Body of pancreas (tissue), 4 donors: Measurements from ENCODE around the gene TPP2. TPM values are rescaled to one million over a fixed set of nuclear protein-coding genes. Genes with fewer than 3 reads are reported as not detected.

Source experiments
- ATAC-seq: fragments of 150-250 bp; one replicate; pipeline ENCODE4 v1.9.1; 2016
- DNase-seq, 4 donors: peaks; one replicate each; pipeline ENCODE4 v3.0.0-alpha.2; 2019
- H3K27ac ChIP-seq, 4 donors: fragments of 200-600 bp; sonication (generic); 1 replicate in 3 of 4; 2 replicates in 1 of 4; pipeline versions ENCODE4 v1.5.1 to v1.6.1; 2016 to 2019; ENCODE audit warnings: mild to moderate bottlenecking in 1 of 4, mixed read lengths in 1 of 4, moderate library complexity in 1 of 4
- H3K27me3 ChIP-seq, 2 donors: fragments of 200-600 bp; sonication (generic); one replicate each; pipeline ENCODE4 v1.6.0; 2016; ENCODE audit warnings: mild to moderate bottlenecking in 1 of 2
- H3K36me3 ChIP-seq, 2 donors: fragments of 200-600 bp; sonication (generic); replicated peaks in 1 of 2; 2 replicates each; pipeline ENCODE4 v1.5.1; 2016; ENCODE audit warnings: low read depth in 2 of 2; ENCODE audit not compliant: insufficient read depth in 1 of 2
- H3K4me1 ChIP-seq: fragments of 200-600 bp; sonication (generic); one replicate; pipeline ENCODE4 v1.6.0; 2016
- H3K4me3 ChIP-seq, 2 donors: fragments of 200-600 bp; sonication (generic); 1 replicate in 1 of 2; 2 replicates in 1 of 2; pipeline ENCODE4 v1.5.1; 2016 to 2019
- H3K9me3 ChIP-seq, 3 donors: fragments of 200-600 bp; sonication (generic); 1 replicate in 2 of 3; 2 replicates in 1 of 3; pipeline ENCODE4 v1.5.1; 2016
- POLR2A ChIP-seq, 3 donors: fragments of 450-650 bp; IDR thresholded peaks; one replicate each; pipeline ENCODE4 v1.6.1; 2016; ENCODE audit warnings: antibody characterized with exemption in 3 of 3, mild to moderate bottlenecking in 2 of 3
- WGBS, 2 donors: methylation state at CpG; one replicate each; pipeline ENCODE4 v1.1.5; 2017; 5-methylcytosine and 5-hydroxymethylcytosine counted together
- intact Hi-C: fragments of 100-400 bp; cut with DNase I; formaldehyde crosslinking; loops from one replicate; pipeline ENCODE4 v1.15.1; 2023
- total RNA-seq, 2 donors: library from RNA; depleted of rRNA; stranded (reverse); fragments of >200 nt; gene quantifications; one replicate each; pipeline ENCODE4 v1.1.0, GENCODE V29; 2016
- TF ChIP-seq, protein P1 (sequence below), 7 experiments: fragments of 450-650 bp in 4 of 7; fragments of 200-600 bp in 3 of 7; sonication (generic) in 3 of 7; IDR thresholded peaks; one replicate each; pipeline ENCODE4 v1.5.1; 2016 to 2019; ENCODE audit warnings: antibody characterized with exemption in 7 of 7

Gene TPP2
- total RNA-seq, 2 donors from 2014 or later, result 29.3 to 73.5 TPM

DNA sequence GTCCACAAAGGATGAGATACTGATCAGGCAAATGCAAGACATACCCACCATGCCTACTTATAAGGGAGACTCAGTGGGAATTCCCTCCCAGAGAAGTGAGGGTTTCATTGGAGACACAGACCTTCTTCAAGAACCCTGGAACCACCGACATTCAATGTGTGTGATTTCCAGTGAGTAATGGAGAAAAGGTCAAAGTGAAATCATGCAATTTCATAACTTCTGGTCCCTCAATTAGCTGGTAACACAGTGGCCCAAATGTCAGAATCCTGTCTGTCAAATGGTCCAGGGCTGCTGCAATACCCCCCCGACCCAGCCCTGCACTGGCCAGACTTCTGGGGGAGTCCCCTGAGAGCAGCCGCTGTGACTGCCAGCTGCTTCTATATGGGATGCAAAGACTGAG is 102.7 kb downstream of the TPP2 start:
- TF ChIP-seq, protein P1, sequence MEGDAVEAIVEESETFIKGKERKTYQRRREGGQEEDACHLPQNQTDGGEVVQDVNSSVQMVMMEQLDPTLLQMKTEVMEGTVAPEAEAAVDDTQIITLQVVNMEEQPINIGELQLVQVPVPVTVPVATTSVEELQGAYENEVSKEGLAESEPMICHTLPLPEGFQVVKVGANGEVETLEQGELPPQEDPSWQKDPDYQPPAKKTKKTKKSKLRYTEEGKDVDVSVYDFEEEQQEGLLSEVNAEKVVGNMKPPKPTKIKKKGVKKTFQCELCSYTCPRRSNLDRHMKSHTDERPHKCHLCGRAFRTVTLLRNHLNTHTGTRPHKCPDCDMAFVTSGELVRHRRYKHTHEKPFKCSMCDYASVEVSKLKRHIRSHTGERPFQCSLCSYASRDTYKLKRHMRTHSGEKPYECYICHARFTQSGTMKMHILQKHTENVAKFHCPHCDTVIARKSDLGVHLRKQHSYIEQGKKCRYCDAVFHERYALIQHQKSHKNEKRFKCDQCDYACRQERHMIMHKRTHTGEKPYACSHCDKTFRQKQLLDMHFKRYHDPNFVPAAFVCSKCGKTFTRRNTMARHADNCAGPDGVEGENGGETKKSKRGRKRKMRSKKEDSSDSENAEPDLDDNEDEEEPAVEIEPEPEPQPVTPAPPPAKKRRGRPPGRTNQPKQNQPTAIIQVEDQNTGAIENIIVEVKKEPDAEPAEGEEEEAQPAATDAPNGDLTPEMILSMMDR (IDR thresholded peaks at IDR 0.05), result no peak
- TF ChIP-seq POLR2A (IDR thresholded peaks at IDR 0.05), result no peak
- intact Hi-C loops, result no loop called here
- 68 to 75% methylated on average over 3 of the region's 3 CpGs for WGBS, 2 donors
- Histone ChIP-seq H3K27ac (no peak overlapping the region), H3K27me3 (no peaks in the 10 kb centered on the region), H3K36me3 (no peaks in the 10 kb centered on the region), H3K4me1 (no peaks in the 10 kb centered on the region), H3K4me3 (no peak overlapping the region), H3K9me3 (peaks cover 0 to 6% (median 0%) of the 10 kb centered on the region in 3 donors)
- DNase-seq (no peak), ATAC-seq (no peak)

DNA sequence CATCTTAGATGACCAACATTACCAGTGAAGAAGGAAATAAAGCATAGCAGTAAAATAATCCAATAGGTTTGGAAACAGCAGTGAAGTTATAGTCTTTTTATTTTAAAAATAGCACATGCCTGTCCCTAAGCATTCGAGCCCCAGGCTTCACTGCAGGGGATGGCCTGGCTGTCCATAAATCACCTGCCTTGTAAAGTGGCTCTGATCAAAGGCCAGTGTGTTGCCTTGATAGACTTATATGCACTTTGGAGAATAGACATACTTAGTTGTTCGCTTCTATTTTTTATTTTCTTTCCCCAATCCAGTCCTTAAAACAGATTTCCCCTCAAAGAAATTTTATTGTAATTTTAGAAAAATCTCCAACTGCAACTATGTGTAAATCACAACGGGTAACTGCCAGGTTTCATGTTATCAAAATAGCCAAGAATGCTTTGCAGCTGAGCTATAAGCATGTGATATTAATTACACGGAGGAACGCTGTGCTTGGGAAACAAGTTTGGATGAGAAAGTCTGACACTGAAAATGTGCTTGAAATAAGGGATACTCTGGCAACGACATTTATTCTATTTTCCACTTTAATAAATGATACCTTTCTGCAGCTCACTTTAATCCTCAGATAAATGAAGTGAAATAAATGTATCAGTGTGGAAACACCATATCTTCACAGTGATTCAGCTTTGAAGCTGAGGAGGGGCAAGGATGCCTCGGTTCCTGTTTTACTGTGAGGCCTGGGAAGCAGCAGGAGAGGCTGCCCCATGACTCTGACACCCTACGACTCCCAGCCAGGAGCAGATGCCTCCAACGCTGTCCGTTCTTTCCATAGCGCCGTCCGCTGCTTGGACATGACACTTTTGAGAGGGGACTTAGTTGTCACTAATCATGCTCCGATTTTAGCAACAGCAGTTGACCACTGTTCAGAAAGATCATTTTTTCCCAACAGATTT is 103.6 kb downstream of the TPP2 start:
- TF ChIP-seq, protein P1 (IDR thresholded peaks at IDR 0.05), result no peak
- TF ChIP-seq POLR2A (IDR thresholded peaks at IDR 0.05), result no peak
- DNase-seq (no peak), ATAC-seq (no peak)
- intact Hi-C loops, result no loop called here
- Histone ChIP-seq H3K27me3 (no peaks in the 10 kb centered on the region), H3K27ac (no peak overlapping the region), H3K4me3 (no peak overlapping the region), H3K36me3 (no peaks in the 10 kb centered on the region), H3K4me1 (no peaks in the 10 kb centered on the region), H3K9me3 (peaks cover 0 to 6% (median 0%) of the 10 kb centered on the region in 3 donors)
- 54 to 64% methylated on average over 14 of the region's 14 CpGs for WGBS, 2 donors

DNA sequence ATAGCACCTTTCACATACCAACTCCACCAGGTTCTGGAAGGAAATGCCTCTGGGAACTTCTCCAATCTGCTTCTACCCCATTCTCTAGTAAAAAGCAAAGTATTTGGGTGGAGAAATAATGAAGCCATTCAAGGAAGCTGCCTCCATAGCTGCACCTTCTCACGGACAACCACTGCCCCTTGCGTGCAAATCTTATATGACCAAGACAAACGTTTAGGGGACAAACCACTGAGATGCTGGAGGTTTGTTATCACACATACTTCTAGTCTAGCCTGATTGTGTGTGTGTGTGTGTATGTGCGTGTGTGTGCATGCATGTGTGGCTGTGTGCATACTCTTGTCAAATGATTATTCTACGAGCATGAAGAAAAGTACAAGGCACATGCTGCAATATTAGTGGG is 104.5 kb downstream of the TPP2 start:
- intact Hi-C loops, result no loop called here
- no peak overlapping the region for H3K4me3 ChIP-seq
- H3K27ac ChIP-seq, result no peak overlapping the region
- H3K9me3 ChIP-seq, result peaks cover 0 to 6% (median 0%) of the 10 kb centered on the region in 3 donors
- ATAC-seq (no peak), DNase-seq (no peak)
- no peaks in the 10 kb centered on the region for H3K36me3 ChIP-seq
- TF ChIP-seq, protein P1 (IDR thresholded peaks at IDR 0.05), result no peak
- H3K27me3 ChIP-seq, result no peaks in the 10 kb centered on the region
- 72 to 86% methylated on average over 5 of the region's 5 CpGs for whole genome bisulfite sequencing, 2 donors
- no peaks in the 10 kb centered on the region for H3K4me1 ChIP-seq

DNA sequence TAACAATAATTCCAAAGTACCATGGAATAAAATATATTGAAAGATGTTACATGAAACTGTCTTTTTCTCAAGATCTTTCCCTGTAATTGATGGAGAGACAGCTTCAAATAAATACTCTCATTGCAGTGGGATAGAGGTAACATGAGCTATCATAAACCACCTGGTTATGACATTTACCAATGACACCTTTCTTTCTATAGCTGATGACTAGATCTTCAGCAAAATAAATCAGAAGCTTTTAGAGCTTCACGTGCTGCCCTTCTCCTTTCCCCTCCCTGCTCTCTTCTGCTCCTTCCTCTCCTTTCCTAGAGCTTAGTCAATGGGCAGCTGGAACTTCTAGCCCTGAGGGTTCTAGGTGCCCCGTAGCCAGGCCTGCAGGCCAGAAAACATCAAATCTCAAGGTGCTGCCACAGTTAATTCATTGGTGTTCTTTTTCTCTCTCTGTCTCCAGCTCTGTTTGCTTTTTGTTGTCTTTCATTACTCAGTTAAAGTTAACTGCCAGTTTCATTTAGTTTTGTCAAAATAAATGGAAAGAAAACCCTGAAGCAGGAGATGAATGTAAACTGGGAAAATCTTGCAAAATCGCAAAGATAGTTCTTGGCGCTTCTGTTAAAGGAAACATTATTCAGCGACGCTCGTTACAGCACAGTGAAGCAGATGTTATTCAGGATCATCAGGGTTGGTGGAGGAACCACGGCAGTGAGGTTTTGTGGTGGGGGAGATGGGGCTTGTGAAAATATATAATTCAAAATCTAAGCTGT is 106.4 kb downstream of the TPP2 start:
- ATAC-seq (no peak), DNase-seq (no peak)
- 61 to 69% methylated on average over 8 of the region's 8 CpGs for WGBS, 2 donors
- Histone ChIP-seq H3K9me3 (peaks cover 0 to 6% (median 0%) of the 10 kb centered on the region in 3 donors), H3K4me3 (no peak overlapping the region), H3K36me3 (no peaks in the 10 kb centered on the region), H3K27ac (no peak overlapping the region), H3K4me1 (no peaks in the 10 kb centered on the region), H3K27me3 (no peaks in the 10 kb centered on the region)
- intact Hi-C loops, result no loop called here
- TF ChIP-seq, protein P1 (IDR thresholded peaks at IDR 0.05), result no peak
- TF ChIP-seq POLR2A (IDR thresholded peaks at IDR 0.05), result no peak
